Breast epithelium (tissue), 3 donors: ENCODE data around the gene SPNS3.

Experiments used
- CTCF ChIP-seq, 3 donors: fragments of 450-650 bp; IDR thresholded peaks; one replicate each; pipeline ENCODE4 v1.5.1; 2016 to 2017; ENCODE audit warnings: antibody characterized with exemption in 3 of 3, mild to moderate bottlenecking in 3 of 3, moderate library complexity in 3 of 3
- POLR2A ChIP-seq: fragments of 450-650 bp; IDR thresholded peaks from one replicate; pipeline ENCODE4 v1.6.1; 2016; ENCODE audit warnings: antibody characterized with exemption, mild to moderate bottlenecking, moderate library complexity

GRCh38 chr17:4506175-4506813 is 72.6 kb downstream of the SPNS3 start:
- TF ChIP-seq CTCF (IDR thresholded peaks at IDR 0.05) (no peak), POLR2A (no peak)
